T1000 (cell line): Measurements from ENCODE around the gene TMEM82.

Experiments used
- DNase-seq: peaks from one replicate; lab custom pipeline; 2025; ENCODE audit warnings: mixed read lengths; lab: John Stamatoyannopoulos, UW

TMEM82 gene

DNA sequence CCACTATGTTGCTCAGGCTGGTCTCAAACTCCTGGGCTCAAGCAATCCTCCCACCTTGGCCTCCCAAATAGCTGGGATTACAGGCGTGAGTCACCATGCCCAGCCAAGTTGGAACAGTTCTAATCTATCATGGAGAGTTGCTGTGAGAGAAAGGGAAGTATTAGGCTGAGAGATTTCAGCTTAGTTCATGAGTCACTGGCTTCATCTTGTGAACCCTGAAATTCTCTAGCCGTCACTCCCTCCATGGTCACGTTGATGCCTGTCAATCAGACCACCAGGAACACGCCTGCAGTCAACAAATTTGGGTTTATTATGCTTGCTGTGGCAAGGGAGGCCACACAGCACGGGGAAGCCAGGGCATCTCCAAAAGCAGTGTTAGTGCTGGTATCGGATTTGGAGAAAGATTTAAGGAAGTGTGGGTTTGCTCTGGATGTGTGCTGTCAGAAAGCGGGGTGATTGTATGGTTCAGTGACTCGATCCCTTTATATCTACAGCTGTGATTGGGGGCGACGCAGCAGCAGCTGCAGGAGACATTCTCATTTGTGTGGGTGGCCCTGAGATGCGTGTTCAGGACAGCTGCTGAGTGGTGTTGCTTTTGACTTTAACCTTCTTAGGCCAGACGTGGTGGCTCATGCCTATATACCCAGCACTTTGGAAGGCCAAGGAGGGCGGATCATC lies 46.5 kb downstream of the TMEM82 start:
- DNase-seq, result no peak

DNA sequence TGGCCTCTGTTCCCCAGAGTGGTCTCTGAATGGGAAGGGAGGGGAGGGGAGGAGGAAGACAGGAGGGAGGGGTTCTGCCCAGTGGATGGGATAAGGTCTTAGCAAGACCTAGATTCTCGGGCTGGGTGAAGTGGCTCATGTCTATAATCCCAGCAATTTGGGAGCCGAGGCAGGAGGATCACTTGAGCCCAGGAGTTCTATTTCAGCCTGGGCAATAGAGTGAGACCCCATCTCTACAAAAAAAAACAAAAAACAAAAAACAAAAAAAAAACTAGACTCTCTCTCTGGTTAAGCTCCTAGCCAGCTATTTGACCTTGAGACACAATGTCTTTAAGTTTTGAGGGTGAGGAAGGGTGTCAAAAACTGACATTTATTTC lies 53.8 kb downstream of the TMEM82 start:
- no peak for DNase-seq
